CD4-positive, alpha-beta T cell treated with Interleukin-6 for 4 hours (primary cell): ENCODE measurements around the gene NRXN3.

Experiments used
- DNase-seq: peaks from one replicate; pipeline ENCODE4 v3.0.0-alpha.2; 2020; ENCODE audit warnings: mixed read lengths

The NRXN3 gene

GRCh38 chr14:79665556-79665955 is 1495.4 kb downstream of the NRXN3 start:
- no peak for DNase-seq

GRCh38 chr14:79668951-79669350 is 1498.8 kb downstream of the NRXN3 start:
- DNase-seq, result no peak

- DNase-seq, result no peak
Observed at GRCh38 chr14:79670811-79671210, 1500.6 kb downstream of the NRXN3 start.

GRCh38 chr14:79680087-79680486 is 1509.9 kb downstream of the NRXN3 start:
- no peak for DNase-seq

- no peak for DNase-seq
Observed at GRCh38 chr14:79686196-79686595, 1516.0 kb downstream of the NRXN3 start.

- DNase-seq, result no peak
Observed at GRCh38 chr14:79690960-79691359, 1520.8 kb downstream of the NRXN3 start.

- no peak for DNase-seq
Observed at GRCh38 chr14:79693935-79694334, 1523.8 kb downstream of the NRXN3 start.

- no peak for DNase-seq
Observed at GRCh38 chr14:79695307-79695706, 1525.1 kb downstream of the NRXN3 start.

- no peak for DNase-seq
Observed at GRCh38 chr14:79698298-79698711, 1528.1 kb downstream of the NRXN3 start.

GRCh38 chr14:79699206-79699605 is 1529.0 kb downstream of the NRXN3 start:
- no peak for DNase-seq

GRCh38 chr14:79701371-79701770 is 1531.2 kb downstream of the NRXN3 start:
- DNase-seq, result no peak

GRCh38 chr14:79702197-79702596 is 1532.0 kb downstream of the NRXN3 start:
- no peak for DNase-seq

GRCh38 chr14:79703209-79703608 is 1533.0 kb downstream of the NRXN3 start:
- no peak for DNase-seq

- no peak for DNase-seq
Observed at GRCh38 chr14:79704041-79704807, 1534.1 kb downstream of the NRXN3 start.

- DNase-seq, result no peak
Observed at GRCh38 chr14:79705126-79705894, 1535.1 kb downstream of the NRXN3 start.

GRCh38 chr14:79706382-79706781 is 1536.2 kb downstream of the NRXN3 start:
- no peak for DNase-seq

GRCh38 chr14:79708426-79709388 is 1538.5 kb downstream of the NRXN3 start:
- DNase-seq, result no peak

GRCh38 chr14:79709573-79709972 is 1539.4 kb downstream of the NRXN3 start:
- no peak for DNase-seq

GRCh38 chr14:79712302-79712950 is 1542.3 kb downstream of the NRXN3 start:
- no peak for DNase-seq

- DNase-seq, result no peak
Observed at GRCh38 chr14:79721399-79722084, 1551.4 kb downstream of the NRXN3 start.

- no peak for DNase-seq
Observed at GRCh38 chr14:79724934-79725717, 1555.0 kb downstream of the NRXN3 start.
